Activated naive CD4-positive, alpha-beta T cell treated with anti-CD3 and anti-CD28 coated beads, Interleukin-2, amount 50 U/mL, for 24 hours (primary cell): ENCODE data around the gene GTF2H2C.
"Not testable (repeated sequence)": the region's sequence is repeated elsewhere in the genome, so short reads cannot be mapped to it uniquely, and the experiment has no call there.

Experiments used
- H3K27ac Mint-ChIP-seq: one replicate; pipeline ENCODE4 v1.8.0; 2021; ENCODE audit warnings: mild to moderate bottlenecking, mixed read lengths
- H3K27me3 Mint-ChIP-seq: one replicate; pipeline ENCODE4 v1.8.0; 2021; ENCODE audit warnings: mixed read lengths
- H3K36me3 Mint-ChIP-seq: one replicate; pipeline ENCODE4 v1.8.0; 2021; ENCODE audit warnings: mixed read lengths
- H3K4me1 Mint-ChIP-seq: one replicate; pipeline ENCODE4 v1.8.0; 2021; ENCODE audit warnings: mixed read lengths
- H3K4me3 Mint-ChIP-seq: one replicate; pipeline ENCODE4 v1.8.0; 2021; ENCODE audit warnings: mild to moderate bottlenecking, mixed read lengths
- H3K9me3 Mint-ChIP-seq: one replicate; pipeline ENCODE4 v1.8.0; 2021; ENCODE audit warnings: mixed read lengths

GTF2H2C gene

DNA sequence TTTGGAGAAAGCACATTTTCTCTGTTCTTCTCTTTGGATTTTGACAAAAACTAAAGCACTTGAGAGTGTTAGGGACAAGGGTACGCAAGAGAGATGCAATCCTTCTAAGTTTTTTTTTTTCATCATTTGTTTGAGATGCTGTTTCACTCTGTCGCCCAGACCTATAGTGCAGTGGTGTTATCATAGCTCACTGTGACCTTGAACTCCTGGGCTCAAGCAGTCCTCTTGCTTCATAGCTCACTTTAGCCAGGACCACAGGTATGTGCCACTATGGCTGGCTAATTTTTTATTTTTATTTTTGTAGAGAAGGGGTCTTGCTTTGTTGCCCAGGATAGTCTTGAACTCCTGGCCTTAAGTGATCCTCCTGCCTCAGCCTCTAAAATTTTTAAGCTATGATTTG is 21.3 kb upstream of the GTF2H2C start:
- not testable (repeated sequence) for H3K4me3 Mint-ChIP-seq, H3K27me3 Mint-ChIP-seq, H3K4me1 Mint-ChIP-seq, H3K36me3 Mint-ChIP-seq, H3K27ac Mint-ChIP-seq, H3K9me3 Mint-ChIP-seq

DNA sequence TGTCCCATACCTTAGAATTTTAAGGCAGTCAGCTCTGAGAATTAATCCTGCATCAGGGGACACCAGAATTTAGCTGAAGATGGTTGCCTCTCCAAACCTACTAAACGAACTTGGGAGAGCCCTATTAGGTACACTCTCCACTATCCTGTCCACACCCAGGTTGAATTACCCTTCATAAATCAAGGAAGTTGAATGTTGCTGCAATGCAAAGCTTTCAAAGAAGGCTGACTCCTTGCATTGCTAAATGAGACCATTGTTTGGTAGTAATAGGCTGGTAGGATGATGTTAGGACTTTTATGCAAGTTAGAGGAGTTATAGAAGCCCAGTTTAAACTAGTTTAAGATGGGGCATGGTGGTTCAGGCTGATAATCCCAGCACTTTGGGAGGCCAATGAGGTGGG is 18.6 kb upstream of the GTF2H2C start:
- H3K4me1 Mint-ChIP-seq, H3K36me3 Mint-ChIP-seq, H3K4me3 Mint-ChIP-seq, H3K27me3 Mint-ChIP-seq, H3K27ac Mint-ChIP-seq, H3K9me3 Mint-ChIP-seq: not testable (repeated sequence)

DNA sequence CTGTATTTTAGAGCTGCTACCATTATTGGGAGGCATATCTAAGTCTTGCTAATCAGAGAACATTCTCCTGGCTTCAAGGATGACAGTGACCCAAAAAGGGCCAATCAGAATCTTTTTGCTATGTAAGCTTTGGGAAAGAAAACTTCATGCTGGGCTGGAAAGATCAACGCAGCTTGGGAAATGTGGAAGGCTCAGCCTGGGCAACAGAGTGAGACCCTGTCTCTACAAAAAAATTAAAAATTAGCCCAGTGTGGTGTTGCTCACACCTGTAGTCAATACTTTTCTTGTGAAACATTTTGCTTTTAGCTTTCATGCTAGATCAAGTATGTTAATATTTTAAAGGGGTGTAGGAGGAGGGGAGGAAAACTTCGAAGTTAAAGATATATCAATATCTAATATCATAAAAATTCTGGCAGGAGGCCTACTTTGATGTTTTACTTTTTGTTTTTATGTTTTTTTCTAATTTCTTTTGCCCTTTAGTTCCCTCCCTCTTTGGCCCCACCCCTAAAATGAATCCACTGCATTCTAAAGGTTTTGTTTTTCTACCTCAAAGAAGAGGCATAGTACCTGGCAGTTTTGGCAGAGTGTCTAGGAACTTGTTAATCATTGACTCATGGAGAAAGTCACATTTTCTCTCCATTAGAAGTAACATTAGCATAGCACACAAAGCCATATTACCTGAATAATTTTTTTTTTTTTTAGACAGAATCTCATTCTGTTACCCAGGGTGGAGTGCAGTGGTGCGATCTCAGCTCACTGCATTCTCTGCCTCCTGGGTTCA is 17.0 kb upstream of the GTF2H2C start:
- not testable (repeated sequence) for H3K27me3 Mint-ChIP-seq, H3K9me3 Mint-ChIP-seq, H3K4me1 Mint-ChIP-seq, H3K36me3 Mint-ChIP-seq, H3K27ac Mint-ChIP-seq, H3K4me3 Mint-ChIP-seq

DNA sequence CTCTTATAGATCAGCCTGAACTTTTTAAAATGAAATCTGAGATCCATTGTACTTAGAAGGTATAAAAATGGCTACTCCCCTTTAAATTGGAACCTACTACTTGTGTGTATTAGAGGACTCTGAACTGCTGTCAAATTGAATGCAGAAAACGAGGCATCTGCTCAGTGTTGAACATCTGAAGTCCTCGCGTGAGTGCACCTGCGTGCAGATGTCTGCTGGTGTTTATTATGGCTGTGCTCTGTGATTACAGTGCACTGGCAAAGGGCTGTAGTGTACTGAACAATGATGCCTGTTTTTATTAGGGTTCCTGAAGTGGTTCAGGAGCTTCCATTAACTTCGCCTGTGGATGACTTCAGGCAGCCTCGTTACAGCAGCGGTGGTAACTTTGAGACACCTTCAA is 15.4 kb upstream of the GTF2H2C start:
- H3K27me3 Mint-ChIP-seq, H3K4me3 Mint-ChIP-seq, H3K36me3 Mint-ChIP-seq, H3K9me3 Mint-ChIP-seq, H3K27ac Mint-ChIP-seq, H3K4me1 Mint-ChIP-seq: not testable (repeated sequence)

DNA sequence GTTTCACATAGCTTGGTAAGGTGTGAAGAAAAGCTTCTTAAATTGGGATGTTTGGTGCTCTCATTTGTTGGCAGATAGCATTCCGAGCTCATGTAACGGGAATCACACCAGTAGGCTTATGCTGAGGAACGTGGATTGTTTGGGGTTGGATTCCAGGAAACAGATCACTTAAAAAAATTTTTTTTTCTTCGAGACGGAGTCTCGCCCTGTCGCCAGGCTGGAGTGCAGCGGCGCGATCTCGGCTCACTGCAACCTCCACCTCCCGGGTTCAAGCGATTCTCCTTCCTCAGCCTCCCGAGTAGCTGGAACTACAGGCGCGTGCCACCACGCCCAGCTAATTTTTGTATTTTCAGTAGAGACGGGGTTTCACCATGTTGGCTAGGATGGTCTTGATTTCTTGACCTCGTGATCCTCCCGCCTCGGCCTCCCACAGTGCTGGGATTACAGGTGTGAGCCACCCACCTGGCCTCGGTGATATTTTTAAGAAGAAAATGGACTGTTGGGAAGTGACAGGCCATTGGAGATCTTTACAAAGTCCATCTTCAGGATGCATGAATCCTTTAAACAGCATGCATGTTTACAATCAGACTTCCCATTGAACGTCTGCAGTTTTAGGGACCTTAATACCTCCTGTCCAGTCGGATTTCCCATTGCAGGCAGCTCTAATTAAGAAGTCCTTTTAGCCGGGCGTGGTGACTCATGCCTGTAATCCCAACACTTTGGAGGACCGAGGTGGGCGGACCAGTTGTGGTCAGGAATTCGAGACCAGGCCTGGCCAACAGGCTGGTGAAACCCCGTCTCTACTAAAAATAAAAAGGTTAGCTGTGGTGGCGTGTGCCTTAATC is 818 bp downstream of the GTF2H2C start:
- not testable (repeated sequence) for H3K36me3 Mint-ChIP-seq, H3K27ac Mint-ChIP-seq, H3K9me3 Mint-ChIP-seq, H3K4me1 Mint-ChIP-seq, H3K27me3 Mint-ChIP-seq
- H3K4me3 Mint-ChIP-seq = peak overlapping the region; percentile 61

DNA sequence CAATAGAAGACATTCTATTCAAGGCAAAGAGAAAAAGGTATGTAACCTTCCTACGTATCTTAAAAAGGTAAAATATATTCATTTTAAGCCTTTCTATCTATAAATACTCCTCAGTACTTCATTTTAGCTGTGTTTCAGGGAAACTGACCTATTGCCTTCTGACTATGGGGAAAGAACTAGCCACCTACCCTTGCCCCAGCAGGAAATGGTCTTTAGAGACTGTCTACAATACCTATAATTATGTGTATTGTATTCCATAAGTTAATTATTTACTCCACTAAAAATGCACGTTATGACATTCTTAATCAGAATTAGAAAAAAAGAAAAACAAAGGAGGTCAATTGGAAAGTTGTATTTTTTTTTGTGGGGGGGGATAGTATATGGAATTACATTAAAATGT is 6.2 kb downstream of the GTF2H2C start:
- H3K36me3 Mint-ChIP-seq, H3K4me3 Mint-ChIP-seq, H3K27ac Mint-ChIP-seq, H3K9me3 Mint-ChIP-seq, H3K4me1 Mint-ChIP-seq, H3K27me3 Mint-ChIP-seq: not testable (repeated sequence)

DNA sequence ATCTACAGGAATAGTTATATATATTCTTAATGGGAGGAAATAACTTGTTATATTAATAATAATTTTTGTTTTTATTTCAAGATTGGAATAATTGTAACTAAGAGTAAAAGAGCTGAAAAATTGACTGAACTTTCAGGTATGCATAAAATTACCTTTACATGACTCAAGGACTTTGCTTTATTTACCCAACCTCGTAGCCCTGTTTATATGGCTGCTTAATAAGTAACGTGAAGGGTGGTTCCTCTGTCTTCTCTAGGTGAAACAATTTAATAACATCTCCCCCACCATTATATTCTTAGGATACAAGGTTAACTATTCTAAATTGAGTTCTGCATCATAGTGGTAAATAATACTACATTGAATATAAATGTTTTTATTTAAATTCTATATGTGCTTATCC is 8.1 kb downstream of the GTF2H2C start:
- not testable (repeated sequence) for H3K36me3 Mint-ChIP-seq, H3K4me3 Mint-ChIP-seq, H3K27me3 Mint-ChIP-seq, H3K9me3 Mint-ChIP-seq, H3K4me1 Mint-ChIP-seq, H3K27ac Mint-ChIP-seq

DNA sequence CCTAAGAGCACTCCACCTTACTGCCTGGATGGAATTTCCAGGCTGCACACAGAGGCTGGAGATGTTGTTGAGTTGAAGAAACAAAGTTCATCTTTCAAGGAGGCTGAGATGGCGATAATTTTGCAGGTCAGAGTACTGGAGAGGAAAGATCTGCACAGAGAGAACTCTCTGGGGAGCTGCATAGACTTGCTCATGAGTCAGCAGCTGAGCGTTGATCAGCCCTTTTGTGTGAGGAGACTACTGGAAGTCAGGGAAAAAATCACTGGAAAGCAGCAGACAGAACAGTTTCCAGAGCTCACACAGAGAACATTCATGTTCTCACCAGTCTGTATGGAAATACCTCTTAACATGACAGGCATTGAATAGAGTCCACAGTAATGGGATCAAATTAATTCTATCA is 23.4 kb downstream of the GTF2H2C start:
- not testable (repeated sequence) for H3K4me3 Mint-ChIP-seq, H3K4me1 Mint-ChIP-seq, H3K36me3 Mint-ChIP-seq, H3K27ac Mint-ChIP-seq, H3K27me3 Mint-ChIP-seq, H3K9me3 Mint-ChIP-seq

DNA sequence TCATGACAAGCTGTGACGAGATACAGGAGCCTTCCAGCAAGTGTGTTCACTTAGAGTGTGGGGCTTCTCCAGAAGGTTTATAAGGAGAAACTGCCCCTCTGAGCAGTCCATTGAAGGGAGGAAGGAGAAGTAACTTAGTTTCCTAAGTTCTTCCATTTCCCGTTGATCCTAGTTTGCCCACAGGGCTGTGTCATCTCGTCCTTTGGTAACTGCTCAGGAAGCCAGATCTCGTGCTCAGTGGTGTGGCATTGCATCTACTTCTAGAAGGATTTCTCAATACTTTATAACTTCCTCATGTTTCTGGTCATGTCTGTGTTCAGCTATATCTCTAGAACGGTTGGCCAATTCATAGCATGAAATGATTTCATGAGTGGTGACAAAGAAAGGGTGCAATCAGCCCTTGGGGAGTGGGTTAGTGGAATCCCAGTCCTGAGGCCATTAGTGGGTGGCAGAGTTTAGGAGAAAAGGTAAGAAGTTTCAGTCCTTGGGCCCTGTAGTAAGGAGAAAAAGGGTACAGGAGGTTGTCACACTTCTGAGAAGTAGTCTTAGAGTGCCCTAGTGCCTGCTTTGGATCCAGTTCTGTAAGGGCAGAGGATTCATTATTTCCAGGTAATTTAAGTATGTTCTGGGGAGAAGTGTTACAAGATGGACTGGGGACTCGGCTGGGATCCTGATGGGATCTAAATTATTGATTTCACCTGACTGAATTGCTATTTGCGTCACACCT is 36.3 kb downstream of the GTF2H2C start:
- not testable (repeated sequence) for H3K4me3 Mint-ChIP-seq, H3K4me1 Mint-ChIP-seq, H3K27me3 Mint-ChIP-seq, H3K36me3 Mint-ChIP-seq, H3K9me3 Mint-ChIP-seq, H3K27ac Mint-ChIP-seq

DNA sequence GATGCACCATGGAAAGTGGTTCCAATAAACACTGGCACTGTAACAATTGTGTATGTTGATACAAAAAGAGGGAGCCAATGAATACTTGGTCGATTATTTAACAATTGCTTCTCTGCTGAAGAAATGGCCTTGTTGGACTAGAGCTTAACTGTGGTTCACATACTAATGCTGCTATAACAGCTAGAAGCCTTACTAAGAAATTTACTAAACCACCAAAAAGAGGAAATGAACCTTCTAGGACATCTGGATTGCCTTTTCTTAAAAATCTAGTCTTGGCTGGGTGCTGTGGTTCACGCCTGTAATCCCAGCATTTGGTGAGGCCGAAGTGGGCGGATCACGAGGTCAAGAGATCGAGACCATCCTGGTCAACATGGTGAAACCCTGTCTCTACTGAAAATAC is 42.0 kb downstream of the GTF2H2C start:
- H3K27ac Mint-ChIP-seq, H3K4me3 Mint-ChIP-seq, H3K27me3 Mint-ChIP-seq, H3K4me1 Mint-ChIP-seq, H3K36me3 Mint-ChIP-seq, H3K9me3 Mint-ChIP-seq: not testable (repeated sequence)

DNA sequence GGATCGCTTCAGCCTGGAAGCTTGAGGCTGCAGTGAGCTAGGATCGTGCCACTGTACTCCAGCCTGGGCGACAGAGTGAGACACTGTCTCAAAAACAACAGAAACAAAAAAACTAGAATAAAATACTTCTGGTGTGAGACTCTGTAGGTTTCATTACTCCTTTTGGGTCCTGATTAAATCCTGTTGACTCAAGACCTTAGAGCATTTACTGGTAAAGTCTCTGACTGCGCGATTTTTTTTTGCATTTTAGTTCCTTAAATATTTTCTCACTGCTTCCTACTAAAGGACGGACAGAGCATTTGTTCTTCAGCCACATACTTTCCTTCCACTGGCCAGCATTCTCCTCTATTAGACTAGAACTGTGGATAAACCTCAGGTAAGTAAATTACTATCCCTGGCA is 46.8 kb downstream of the GTF2H2C start:
- H3K4me3 Mint-ChIP-seq, H3K27me3 Mint-ChIP-seq, H3K36me3 Mint-ChIP-seq, H3K9me3 Mint-ChIP-seq, H3K4me1 Mint-ChIP-seq, H3K27ac Mint-ChIP-seq: not testable (repeated sequence)

DNA sequence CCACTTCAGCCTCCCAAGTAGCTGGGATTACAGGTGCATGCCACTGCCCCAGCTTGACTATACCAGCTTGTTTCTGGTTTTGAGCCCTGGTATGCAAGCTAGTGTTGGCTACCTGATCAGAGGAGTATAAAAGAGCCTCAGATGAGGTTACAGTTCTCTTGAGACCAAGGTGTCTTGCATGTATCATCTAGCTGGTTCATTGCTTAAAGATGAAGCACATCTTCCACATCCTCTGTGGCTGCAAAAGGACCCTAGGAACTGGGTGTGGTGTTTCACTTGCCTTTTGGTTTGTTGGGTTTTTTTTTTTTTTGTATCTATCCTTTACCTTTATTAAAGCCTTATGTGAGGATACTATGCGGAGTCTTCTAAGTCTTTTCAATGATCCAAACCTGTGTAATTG is 47.8 kb downstream of the GTF2H2C start:
- H3K4me1 Mint-ChIP-seq, H3K9me3 Mint-ChIP-seq, H3K4me3 Mint-ChIP-seq, H3K27me3 Mint-ChIP-seq, H3K36me3 Mint-ChIP-seq, H3K27ac Mint-ChIP-seq: not testable (repeated sequence)

DNA sequence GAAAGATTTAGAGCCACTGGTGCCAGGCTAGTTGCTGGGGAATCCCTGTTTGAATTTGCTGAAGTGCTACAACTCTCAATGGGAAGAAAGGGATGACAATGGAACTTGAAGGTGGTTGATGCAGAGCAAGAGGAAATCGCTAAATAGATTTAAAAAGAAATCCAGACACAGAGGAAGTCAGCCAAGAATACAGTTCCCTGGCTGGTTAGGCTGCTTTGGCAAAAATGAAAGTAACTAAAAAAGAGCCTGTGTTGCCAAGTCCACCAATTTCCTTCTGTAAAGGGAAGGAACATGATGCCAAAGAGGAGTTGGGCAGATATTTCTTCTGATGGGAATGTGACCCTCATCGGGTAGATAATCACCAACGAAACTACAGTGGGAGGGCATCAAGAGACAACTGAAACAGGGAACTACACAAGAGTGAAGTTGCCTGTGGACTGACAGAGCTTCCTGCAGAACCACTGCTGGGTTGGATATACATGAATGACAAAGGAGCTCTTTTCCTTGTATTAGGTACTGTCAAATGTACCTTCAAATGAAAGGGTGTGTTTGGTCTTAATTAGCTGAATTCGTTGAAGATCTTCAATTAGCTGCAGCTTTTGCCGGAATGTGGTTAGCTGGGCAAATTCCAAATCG is 49.0 kb downstream of the GTF2H2C start:
- H3K9me3 Mint-ChIP-seq, H3K27ac Mint-ChIP-seq, H3K4me3 Mint-ChIP-seq, H3K27me3 Mint-ChIP-seq, H3K36me3 Mint-ChIP-seq, H3K4me1 Mint-ChIP-seq: not testable (repeated sequence)

DNA sequence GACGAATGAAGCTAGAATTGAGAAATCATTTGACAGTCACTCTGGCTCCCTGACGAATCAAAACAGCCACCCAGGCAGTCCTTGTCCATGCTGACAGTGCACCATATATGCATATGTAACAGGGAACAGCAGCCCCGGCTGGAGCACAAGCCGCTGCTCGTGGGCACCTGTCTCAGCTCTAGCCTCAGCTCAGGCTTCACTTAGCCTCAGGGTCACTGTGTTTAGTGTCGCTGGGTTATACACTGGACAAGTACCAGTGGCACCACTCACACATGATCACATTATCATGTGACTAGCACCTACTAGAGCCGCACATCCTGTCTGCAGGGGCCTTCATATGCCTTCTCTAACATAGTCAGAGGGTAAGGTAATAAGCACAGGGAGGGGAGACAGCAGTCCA is 54.9 kb downstream of the GTF2H2C start:
- not testable (repeated sequence) for H3K4me1 Mint-ChIP-seq, H3K9me3 Mint-ChIP-seq, H3K36me3 Mint-ChIP-seq, H3K27me3 Mint-ChIP-seq, H3K27ac Mint-ChIP-seq, H3K4me3 Mint-ChIP-seq

DNA sequence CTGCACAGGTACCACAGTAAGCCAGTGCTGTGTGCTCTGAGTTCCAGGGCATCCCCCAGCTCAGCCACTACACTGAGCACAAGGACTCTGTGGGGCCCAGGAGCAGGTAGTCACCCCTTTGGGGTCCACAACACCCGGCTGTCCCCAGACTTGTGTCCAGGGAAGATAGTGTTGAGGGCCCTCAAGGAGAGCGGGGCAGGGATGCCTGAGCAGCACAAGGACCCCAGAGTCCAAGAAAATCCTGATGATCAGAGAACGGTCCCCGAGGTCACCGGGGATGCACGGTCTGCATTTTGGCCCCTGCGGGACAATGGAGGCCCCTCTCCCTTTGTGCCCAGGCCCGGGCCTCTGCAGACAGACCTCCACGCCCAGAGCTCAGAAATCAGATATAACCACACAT is 71.9 kb downstream of the GTF2H2C start:
- H3K27me3 Mint-ChIP-seq, H3K36me3 Mint-ChIP-seq, H3K4me1 Mint-ChIP-seq, H3K4me3 Mint-ChIP-seq, H3K27ac Mint-ChIP-seq, H3K9me3 Mint-ChIP-seq: not testable (repeated sequence)
